Activated T-helper 1 cell treated with anti-CD3 and anti-CD28 coated beads, Interleukin-2, amount 50 U/mL, for 16 hours (primary cell): Measurements from ENCODE around the gene HSPB3.
"Not testable (repeated sequence)": the region's sequence is repeated elsewhere in the genome, so short reads cannot be mapped to it uniquely, and the experiment has no call there.

Experiments
- DNase-seq, 2 donors: peaks; one replicate each; pipeline ENCODE4 v3.0.0-alpha.2; 2020; ENCODE audit warnings: low read depth in 1 of 2, low spot score in 1 of 2

HSPB3 gene

GRCh38 chr5:54454602-54455001 lies 897 bp upstream of the HSPB3 start:
- no peak for DNase-seq

- DNase-seq: no peak
Observed at GRCh38 chr5:54457094-54457862, 1.8 kb downstream of the HSPB3 start.

DNA sequence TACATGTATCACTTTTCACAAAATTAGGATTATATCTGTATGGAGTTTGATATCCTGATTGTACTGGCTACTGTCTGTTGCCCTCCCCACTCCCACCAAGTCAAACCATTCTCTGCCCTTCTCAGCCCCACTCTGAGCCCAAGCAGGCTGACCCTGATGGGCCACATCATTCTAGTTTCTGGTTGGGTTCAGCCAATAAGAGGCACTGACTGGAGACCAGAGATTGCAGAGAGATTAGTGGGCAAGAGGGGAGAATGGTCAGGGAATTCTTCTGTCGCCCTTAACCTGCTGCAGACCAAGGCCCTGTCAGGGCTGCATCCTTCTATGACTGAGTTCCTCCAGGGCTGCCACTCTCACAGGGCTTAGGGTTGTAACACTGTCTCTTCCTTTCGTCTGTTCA lies 2.7 kb downstream of the HSPB3 start:
- no peak for DNase-seq

DNA sequence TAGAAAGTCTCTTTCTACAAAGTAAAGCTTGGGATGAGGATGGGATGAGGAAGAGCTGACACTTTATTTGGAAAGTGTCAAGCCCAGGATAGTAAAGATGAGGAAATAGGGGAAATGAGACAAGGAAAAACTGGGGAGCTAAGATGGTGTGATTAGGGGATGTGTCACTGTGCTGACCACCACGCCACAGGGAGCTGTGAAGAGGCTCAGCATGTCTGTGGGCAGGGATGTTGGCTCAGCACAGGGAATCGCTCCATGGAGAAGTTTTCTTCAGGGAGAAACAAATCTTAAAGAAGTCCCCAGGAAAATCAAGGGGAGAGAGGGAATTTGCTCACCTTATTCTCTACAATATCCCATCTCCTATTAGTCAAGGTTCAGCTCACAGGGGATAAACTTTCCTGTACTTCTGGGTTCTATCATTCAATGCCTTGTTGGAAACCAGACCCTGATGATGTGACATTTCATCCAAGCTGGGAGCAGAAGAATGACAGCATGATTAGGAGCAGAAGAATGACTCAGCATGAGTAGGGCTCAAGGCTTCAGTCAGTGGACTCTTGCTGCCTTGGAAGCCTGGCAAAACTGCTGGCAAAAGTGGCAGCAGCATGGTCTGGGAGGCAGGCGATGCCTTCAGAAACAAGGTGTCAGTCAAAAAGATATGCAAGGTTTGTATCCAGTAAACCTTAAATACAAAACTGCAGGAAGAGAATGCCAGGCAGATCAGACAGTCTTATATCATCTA lies 4.9 kb downstream of the HSPB3 start:
- no peak for DNase-seq

DNA sequence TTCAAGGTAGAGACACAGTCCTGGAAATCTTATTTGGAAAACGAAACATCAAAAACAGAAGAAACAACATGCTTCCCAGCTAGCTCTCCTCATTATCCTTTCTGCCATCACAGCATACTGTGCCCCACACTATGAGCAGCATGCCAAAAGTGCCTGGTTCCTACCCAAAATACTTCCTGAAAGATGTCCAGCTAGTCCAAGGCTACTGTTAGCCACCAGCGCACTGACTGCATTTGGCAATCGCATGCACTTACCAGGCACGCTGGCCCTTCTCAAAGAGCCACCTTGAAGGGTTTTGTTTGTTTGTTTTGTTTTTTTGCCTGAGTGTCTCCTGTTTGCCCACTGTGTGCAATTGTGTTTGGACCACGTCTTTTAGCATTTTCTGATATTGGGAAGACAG lies 6.8 kb downstream of the HSPB3 start:
- DNase-seq: no peak

DNA sequence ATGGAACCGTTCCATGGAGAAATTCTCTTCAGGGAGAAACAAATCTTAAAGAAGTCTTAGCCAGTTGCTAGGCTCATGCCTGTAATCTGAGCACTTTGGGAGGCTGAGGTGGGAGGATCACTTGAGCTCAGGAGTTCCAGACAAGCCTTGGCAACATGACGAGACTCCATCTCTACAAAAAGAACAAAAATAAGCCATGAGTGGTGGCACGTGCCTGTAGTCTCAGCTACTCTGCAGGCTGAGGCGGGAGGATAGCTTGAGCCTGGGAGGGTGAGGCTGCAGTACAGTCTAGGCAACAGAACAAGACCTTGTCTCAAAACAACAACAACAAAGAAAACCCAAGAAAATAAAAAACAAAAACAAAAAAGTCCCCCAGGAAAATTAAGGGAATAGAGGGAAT lies 8.2 kb downstream of the HSPB3 start:
- no peak for DNase-seq

GRCh38 chr5:54469622-54470021 lies 14.1 kb downstream of the HSPB3 start:
- DNase-seq: no peak

GRCh38 chr5:54470128-54470527 lies 14.6 kb downstream of the HSPB3 start:
- no peak for DNase-seq

GRCh38 chr5:54470677-54471076 lies 15.2 kb downstream of the HSPB3 start:
- no peak for DNase-seq

DNA sequence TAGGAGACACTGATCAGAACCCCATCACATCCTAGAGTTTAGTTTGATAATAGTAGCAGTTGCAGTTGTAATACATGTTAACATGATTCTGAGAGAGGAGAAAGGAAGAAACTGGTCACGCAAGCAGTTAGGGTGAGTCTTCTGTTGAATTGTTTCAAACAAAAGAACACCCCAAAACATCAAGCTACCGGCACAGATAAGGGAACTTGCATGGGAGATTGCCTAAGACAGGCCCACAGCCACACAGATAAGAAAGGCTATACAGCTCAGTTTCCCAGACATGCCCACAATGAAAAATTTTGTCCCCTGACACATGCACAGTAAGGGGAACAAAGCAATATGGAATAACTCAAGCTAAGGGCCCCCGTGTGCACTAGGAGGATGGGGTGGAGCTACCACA lies 15.9 kb downstream of the HSPB3 start:
- no peak for DNase-seq

DNA sequence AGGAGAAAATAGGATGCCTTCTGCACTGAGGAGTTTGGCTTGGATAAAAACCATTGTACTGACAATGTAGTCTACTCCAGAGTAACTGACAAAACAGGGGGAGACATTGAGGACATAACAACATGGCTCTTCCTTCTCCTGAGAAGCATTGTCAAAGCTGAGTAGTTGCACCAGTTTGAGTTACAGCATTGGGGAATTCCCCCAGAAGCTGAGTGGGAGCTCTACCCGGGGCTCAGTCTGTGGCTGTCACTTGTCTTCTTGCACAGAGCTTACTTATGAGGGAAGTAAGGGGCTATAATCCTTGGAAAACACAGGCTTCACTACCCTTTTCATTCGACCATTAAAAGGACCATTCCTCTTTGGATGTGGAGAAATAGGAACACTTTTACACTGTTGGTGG lies 21.2 kb downstream of the HSPB3 start:
- no peak for DNase-seq

- no peak for DNase-seq
Observed at GRCh38 chr5:54477941-54478478, 22.5 kb downstream of the HSPB3 start.

- no peak for DNase-seq
Observed at GRCh38 chr5:54480296-54480695, 24.8 kb downstream of the HSPB3 start.

GRCh38 chr5:54484219-54484894 lies 28.9 kb downstream of the HSPB3 start:
- DNase-seq: no peak

- DNase-seq: not testable (repeated sequence)
Observed at GRCh38 chr5:54485659-54486058, 30.2 kb downstream of the HSPB3 start.

DNA sequence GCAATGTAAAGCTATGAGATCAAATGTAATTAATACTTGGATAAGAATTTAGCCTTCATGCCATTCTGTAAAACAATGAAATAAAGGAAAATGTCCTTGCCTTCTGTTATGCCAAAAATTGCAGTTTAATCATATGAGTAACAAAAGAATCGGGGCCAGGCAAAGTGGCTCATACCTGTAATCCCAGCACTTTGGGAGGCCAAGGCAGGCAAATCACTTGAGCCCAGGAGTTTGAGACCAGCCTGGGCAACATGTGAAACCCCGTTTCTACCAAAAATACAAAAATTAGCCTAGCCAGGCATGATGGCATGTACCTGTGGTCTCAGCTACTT lies 34.1 kb downstream of the HSPB3 start:
- not testable (repeated sequence) for DNase-seq

GRCh38 chr5:54491326-54491725 lies 35.8 kb downstream of the HSPB3 start:
- no peak for DNase-seq

DNA sequence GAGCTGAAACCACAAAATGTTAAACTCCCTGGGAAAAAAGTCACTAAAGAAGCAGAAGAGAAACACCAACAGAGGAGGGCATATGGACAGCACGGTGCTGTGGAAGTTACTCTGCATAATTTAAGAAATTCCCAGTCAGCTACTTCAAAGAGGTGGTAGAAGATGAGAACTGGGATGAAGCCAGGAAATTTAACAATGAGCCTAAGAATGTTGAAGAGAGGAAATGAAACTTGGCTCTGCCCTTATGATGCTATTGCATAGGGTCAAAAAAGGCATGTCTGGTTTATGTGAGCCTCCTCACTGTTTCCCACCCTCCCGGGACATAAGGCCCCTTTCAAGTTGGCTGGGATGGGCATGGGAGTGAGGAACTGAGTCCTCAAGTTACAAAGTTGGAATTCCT lies 36.7 kb downstream of the HSPB3 start:
- DNase-seq: no peak

GRCh38 chr5:54495027-54495426 lies 39.5 kb downstream of the HSPB3 start:
- DNase-seq: no peak
